Hematopoietic multipotent progenitor cell (in vitro differentiated cells): ENCODE measurements around the gene SLC30A9. TPM values are rescaled to one million over a fixed set of nuclear protein-coding genes. Genes with fewer than 3 reads are reported as not detected.

Source experiments
- DNase-seq, 3 donors: peaks; one replicate each; pipeline ENCODE4 v3.0.0-alpha.2; 2011 to 2015; ENCODE audit warnings: low read depth in 2 of 3, low spot score in 2 of 3
- total RNA-seq: library from RNA; depleted of rRNA; stranded (reverse); fragments of >200 nt; gene quantifications from one replicate; pipeline ENCODE4 v1.2.3, GENCODE V29; 2012

SLC30A9 gene
- total RNA-seq, 1 donor, result 46.0 TPM

- DNase-seq, result no peak
These were observed 7.7 kb downstream of the SLC30A9 start for GRCh38 chr4:41998019-41998418.

GRCh38 chr4:41999321-41999720 lies 9.0 kb downstream of the SLC30A9 start:
- DNase-seq, result no peak

GRCh38 chr4:42008011-42008786 lies 17.9 kb downstream of the SLC30A9 start:
- DNase-seq, result no peak

- DNase-seq, result no peak
These were observed 25.1 kb downstream of the SLC30A9 start for GRCh38 chr4:42015438-42015837.

- DNase-seq, result no peak
These were observed 28.1 kb downstream of the SLC30A9 start for GRCh38 chr4:42018451-42018850.

GRCh38 chr4:42048394-42048793 lies 58.1 kb downstream of the SLC30A9 start:
- no peak for DNase-seq

GRCh38 chr4:42050516-42051249 lies 60.4 kb downstream of the SLC30A9 start:
- DNase-seq, result no peak

- no peak for DNase-seq
These were observed 76.1 kb downstream of the SLC30A9 start for GRCh38 chr4:42066402-42066801.

- DNase-seq, result no peak
These were observed 76.9 kb downstream of the SLC30A9 start for GRCh38 chr4:42067264-42067663.

- DNase-seq, result no peak
These were observed 80.1 kb downstream of the SLC30A9 start for GRCh38 chr4:42070463-42070862.

- no peak for DNase-seq
These were observed 84.0 kb downstream of the SLC30A9 start for GRCh38 chr4:42074294-42074693.

GRCh38 chr4:42078184-42078801 lies 88.0 kb downstream of the SLC30A9 start:
- no peak for DNase-seq

- DNase-seq, result no peak
These were observed 90.0 kb downstream of the SLC30A9 start for GRCh38 chr4:42080306-42080705.

GRCh38 chr4:42083816-42084215 lies 93.5 kb downstream of the SLC30A9 start:
- DNase-seq, result no peak

- DNase-seq, result peak in 1 of 3 donors; percentile 31
These were observed 98.1 kb downstream of the SLC30A9 start for GRCh38 chr4:42088386-42088785.

GRCh38 chr4:42101446-42101975 lies 111.2 kb downstream of the SLC30A9 start:
- DNase-seq, result no peak

- no peak for DNase-seq
These were observed 114.2 kb downstream of the SLC30A9 start for GRCh38 chr4:42104521-42104920.

GRCh38 chr4:42112846-42113245 lies 122.5 kb downstream of the SLC30A9 start:
- DNase-seq, result no peak

GRCh38 chr4:42119886-42120285 lies 129.6 kb downstream of the SLC30A9 start:
- DNase-seq, result no peak

GRCh38 chr4:42122237-42122636 lies 131.9 kb downstream of the SLC30A9 start:
- DNase-seq, result no peak

GRCh38 chr4:42123071-42123644 lies 132.8 kb downstream of the SLC30A9 start:
- no peak for DNase-seq
